Activated CD8-positive, alpha-beta T cell treated with anti-CD3 and anti-CD28 coated beads for 36 hours (primary cell): ENCODE measurements around the gene PLXNC1. TPM values are rescaled to one million over a fixed set of nuclear protein-coding genes. Genes with fewer than 3 reads are reported as not detected.

Experiments
- ATAC-seq: fragments of 200-7000 bp; cut with Tn5 transposase; one replicate; pipeline ENCODE4 v1.10.0; 2021; ENCODE audit warnings: mild to moderate bottlenecking, moderate library complexity
- CTCF ChIA-PET: fragments of 350-600 bp; sonication (Branson Sonifier 250); formaldehyde crosslinking; loops from one replicate; lab custom pipeline; 2021; ENCODE audit warnings: antibody characterized with exemption; lab: Charles Lee
- POLR2A ChIA-PET: fragments of 350-600 bp; sonication (Branson Sonifier 250); formaldehyde crosslinking; loops from one replicate; lab custom pipeline; 2021; ENCODE audit warnings: antibody characterized with exemption; lab: Charles Lee
- DNase-seq: peaks from one replicate; pipeline ENCODE4 v3.0.0-alpha.2; 2020
- H3K27ac Mint-ChIP-seq: one replicate; pipeline ENCODE4 v1.8.0; 2021; ENCODE audit warnings: mild to moderate bottlenecking, mixed read lengths
- H3K27me3 Mint-ChIP-seq: one replicate; pipeline ENCODE4 v1.8.0; 2021; ENCODE audit warnings: mixed read lengths
- H3K36me3 Mint-ChIP-seq: one replicate; pipeline ENCODE4 v1.8.0; 2021; ENCODE audit warnings: low read depth, mixed read lengths
- H3K4me1 Mint-ChIP-seq: one replicate; pipeline ENCODE4 v1.8.0; 2021; ENCODE audit warnings: low read depth, mixed read lengths
- H3K4me3 Mint-ChIP-seq: one replicate; pipeline ENCODE4 v1.8.0; 2021; ENCODE audit warnings: mild to moderate bottlenecking, moderate library complexity, mixed read lengths
- H3K9me3 Mint-ChIP-seq: one replicate; pipeline ENCODE4 v1.8.0; 2021; ENCODE audit warnings: mixed read lengths
- CTCF ChIP-seq: fragments of 200-600 bp; IDR thresholded peaks from one replicate; pipeline ENCODE4 v1.8.0; 2022; ENCODE audit warnings: antibody characterized with exemption, mild to moderate bottlenecking
- intact Hi-C: fragments of 100-400 bp; cut with micrococcal nuclease; formaldehyde crosslinking; loops from one replicate; pipeline ENCODE4 v1.10.0; 2022
- total RNA-seq, 2 experiments: library from RNA; stranded (reverse); gene quantifications; one replicate each; pipeline ENCODE4 v1.2.3, GENCODE V29; 2021

PLXNC1 gene
- total RNA-seq, 2 experiments from 2014 or later: 8.8 to 9.5 TPM

GRCh38 chr12:94326234-94326633, 177.9 kb downstream of the PLXNC1 start:
- DNase-seq (no peak), ATAC-seq (no peak)
- POLR2A ChIA-PET: no interaction called here
- Mint-ChIP-seq H3K27me3 (no peaks in the 10 kb centered on the region), H3K27ac (no peak overlapping the region), H3K36me3 (peaks cover 80% of the 10 kb centered on the region), H3K9me3 (peaks cover 9% of the 10 kb centered on the region), H3K4me1 (peaks cover 14% of the 10 kb centered on the region), H3K4me3 (no peak overlapping the region)
- CTCF ChIA-PET: interaction anchor here (1.1 kb wide), 1 partner anchor 12 kb away, joined by 3 read pairs; no protein-coding TSS in a partner anchor
- no peak for TF ChIP-seq CTCF
- intact Hi-C loops: no loop called here

GRCh38 chr12:94326727-94327126, 178.3 kb downstream of the PLXNC1 start:
- ChIA-PET CTCF (interaction anchor here (1.1 kb wide), 1 partner anchor 13 kb away, joined by 3 read pairs; no protein-coding TSS in a partner anchor), POLR2A (no interaction called here)
- Mint-ChIP-seq H3K27ac (no peak overlapping the region), H3K4me3 (no peak overlapping the region), H3K9me3 (peaks cover 4% of the 10 kb centered on the region), H3K36me3 (peaks cover 77% of the 10 kb centered on the region), H3K27me3 (no peaks in the 10 kb centered on the region), H3K4me1 (peaks cover 14% of the 10 kb centered on the region)
- peak; percentile 77 for ATAC-seq
- peak; percentile 2 for DNase-seq
- intact Hi-C loops: no loop called here
- TF ChIP-seq CTCF: no peak

- peaks cover 3% of the 10 kb centered on the region for H3K9me3 Mint-ChIP-seq
- H3K4me1 Mint-ChIP-seq: peaks cover 14% of the 10 kb centered on the region
- H3K27ac Mint-ChIP-seq: no peak overlapping the region
- DNase-seq (no peak), ATAC-seq (no peak)
- ChIA-PET CTCF (no interaction called here), POLR2A (no interaction called here)
- peaks cover 69% of the 10 kb centered on the region for H3K36me3 Mint-ChIP-seq
- no peak for TF ChIP-seq CTCF
- H3K4me3 Mint-ChIP-seq: no peak overlapping the region
- H3K27me3 Mint-ChIP-seq: no peaks in the 10 kb centered on the region
- intact Hi-C loops: no loop called here
Measured at GRCh38 chr12:94327809-94328208, 179.4 kb downstream of the PLXNC1 start.

GRCh38 chr12:94329366-94329765, 181.0 kb downstream of the PLXNC1 start:
- ChIA-PET POLR2A (no interaction called here), CTCF (interaction anchor here (0.6 to 1.3 kb wide), 5 partner anchors 11 to 195 kb away, joined by 3 to 4 read pairs (median 4); no protein-coding TSS in a partner anchor)
- H3K36me3 Mint-ChIP-seq: peaks cover 64% of the 10 kb centered on the region
- no peak for DNase-seq
- H3K27ac Mint-ChIP-seq: no peak overlapping the region
- H3K27me3 Mint-ChIP-seq: no peaks in the 10 kb centered on the region
- H3K4me1 Mint-ChIP-seq: peaks cover 14% of the 10 kb centered on the region
- intact Hi-C loops: no loop called here
- no peak overlapping the region for H3K4me3 Mint-ChIP-seq
- ATAC-seq: no peak
- TF ChIP-seq CTCF: no peak
- no peaks in the 10 kb centered on the region for H3K9me3 Mint-ChIP-seq

GRCh38 chr12:94333396-94333795, 185.0 kb downstream of the PLXNC1 start:
- DNase-seq (no peak), ATAC-seq (no peak)
- CTCF ChIA-PET: no interaction called here
- no peak overlapping the region for H3K27ac Mint-ChIP-seq
- H3K4me1 Mint-ChIP-seq: no peaks in the 10 kb centered on the region
- peaks cover 38% of the 10 kb centered on the region for H3K36me3 Mint-ChIP-seq
- TF ChIP-seq CTCF: no peak
- H3K4me3 Mint-ChIP-seq: no peak overlapping the region
- intact Hi-C loops: no loop called here
- POLR2A ChIA-PET: no interaction called here
- no peaks in the 10 kb centered on the region for H3K27me3 Mint-ChIP-seq
- H3K9me3 Mint-ChIP-seq: no peaks in the 10 kb centered on the region
